GM18526 (cell line): ENCODE data around the gene RELCH.

Experiments
- POLR2A ChIP-seq: IDR thresholded peaks from 3 replicates; pipeline ENCODE4 v1.6.1; 2011; ENCODE audit not compliant: insufficient read length; ENCODE audit errors: extremely low read depth

RELCH gene

GRCh38 chr18:62332964-62333695 is 146.1 kb downstream of the RELCH start:
- TF ChIP-seq POLR2A = no peak

DNA sequence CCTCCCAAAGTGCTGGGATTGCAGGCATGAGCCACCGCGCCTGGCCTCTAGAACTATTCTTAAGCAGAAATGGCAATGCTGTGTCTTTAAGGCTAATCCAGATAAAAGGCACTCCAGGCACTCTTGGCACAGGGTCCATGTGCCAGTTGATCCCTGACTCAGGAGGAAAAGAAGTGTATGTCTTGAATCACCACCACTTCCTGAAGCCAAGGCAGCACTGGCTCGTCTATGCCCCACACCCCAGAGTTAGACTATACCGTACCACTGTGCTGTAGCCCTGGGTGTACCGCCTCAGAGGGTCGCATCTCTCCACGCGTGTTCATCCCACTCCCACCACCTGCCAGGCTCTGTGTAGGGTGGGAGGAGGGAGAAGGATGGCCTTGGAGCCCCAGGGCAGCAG is 147.1 kb downstream of the RELCH start:
- no peak for TF ChIP-seq POLR2A

DNA sequence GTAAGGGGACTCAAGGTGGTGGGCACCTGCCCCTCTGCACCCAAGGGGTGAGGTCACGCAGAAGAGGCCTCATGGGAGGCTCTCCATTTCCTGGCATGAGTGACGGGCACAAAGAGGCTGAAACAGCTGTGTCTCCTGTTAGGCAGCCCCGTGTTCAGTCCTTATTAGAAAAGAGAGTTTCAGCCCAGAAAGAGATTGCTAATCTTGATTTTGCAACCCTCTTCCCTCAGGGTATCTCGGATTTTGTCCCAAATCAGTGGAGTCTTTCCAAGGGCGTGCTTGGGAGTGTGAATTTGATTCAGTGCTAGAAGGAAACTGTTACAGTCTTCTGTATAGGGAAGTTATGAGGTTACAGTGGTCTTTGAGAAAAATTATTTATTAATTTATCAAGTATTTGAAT is 148.4 kb downstream of the RELCH start:
- no peak for TF ChIP-seq POLR2A

- no peak for TF ChIP-seq POLR2A
Observed at GRCh38 chr18:62336618-62337017, 149.6 kb downstream of the RELCH start.

DNA sequence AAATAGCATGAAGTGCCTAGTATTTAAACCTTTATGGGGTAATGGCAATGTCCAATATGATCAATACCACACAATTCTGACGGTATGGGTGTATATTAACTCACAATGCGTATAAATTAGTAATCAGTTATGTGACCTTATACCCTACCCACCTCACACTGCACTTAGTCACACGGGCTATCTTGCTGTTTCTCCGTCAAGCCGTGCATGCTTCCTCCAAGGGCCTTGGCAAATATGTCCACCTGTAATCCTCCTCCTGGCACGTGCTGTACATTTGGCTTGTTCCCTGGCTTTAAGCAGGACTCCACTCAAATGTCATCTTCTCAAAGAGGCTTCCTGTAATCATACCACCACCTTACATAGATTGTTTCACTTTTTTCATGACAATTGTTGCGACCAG is 150.3 kb downstream of the RELCH start:
- no peak for TF ChIP-seq POLR2A

GRCh38 chr18:62338446-62339105 is 151.5 kb downstream of the RELCH start:
- no peak for TF ChIP-seq POLR2A

DNA sequence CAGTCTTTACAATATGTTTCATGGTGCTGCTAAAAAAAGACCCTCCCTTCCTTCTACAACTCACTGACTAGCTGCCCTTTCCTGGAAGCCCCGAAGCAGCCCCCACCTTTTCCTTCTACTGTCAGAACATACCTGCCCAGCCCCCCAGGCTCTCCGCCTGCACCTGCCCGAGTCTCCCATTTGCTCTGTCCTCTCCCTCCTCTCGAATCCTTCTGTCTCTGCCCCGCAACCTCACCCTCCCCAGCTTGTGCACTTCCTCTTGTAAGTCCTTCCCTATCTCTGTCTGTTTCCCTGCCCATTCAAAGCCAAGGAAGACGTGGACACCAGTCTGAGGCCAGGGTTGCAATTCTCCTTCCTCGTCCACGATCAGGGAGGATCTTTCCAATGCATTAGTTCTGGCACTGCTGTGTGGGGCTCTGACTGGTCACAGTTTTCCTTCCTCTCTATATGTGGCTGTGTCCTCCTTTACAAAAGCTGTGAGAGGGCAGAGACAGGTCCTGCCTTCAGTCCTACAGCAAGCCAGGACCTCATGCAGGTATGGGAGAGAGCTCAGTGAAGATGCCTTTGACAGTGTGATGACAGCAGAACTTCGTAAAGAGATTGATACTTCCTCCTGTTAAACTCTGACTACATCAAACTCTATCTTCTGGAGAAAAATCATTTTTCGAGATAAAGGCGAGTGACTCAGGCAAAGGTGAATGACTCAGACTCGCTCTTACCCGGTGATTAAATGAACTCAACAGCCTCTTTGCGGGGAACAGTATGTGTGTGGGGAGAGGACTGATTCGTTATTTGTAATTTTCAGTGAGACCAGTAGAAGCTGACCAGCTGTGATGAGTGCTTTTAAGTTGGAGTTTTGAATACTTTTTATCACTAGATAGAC is 152.3 kb downstream of the RELCH start:
- TF ChIP-seq POLR2A = no peak

- no peak for TF ChIP-seq POLR2A
Observed at GRCh38 chr18:62340996-62341395, 153.9 kb downstream of the RELCH start.

DNA sequence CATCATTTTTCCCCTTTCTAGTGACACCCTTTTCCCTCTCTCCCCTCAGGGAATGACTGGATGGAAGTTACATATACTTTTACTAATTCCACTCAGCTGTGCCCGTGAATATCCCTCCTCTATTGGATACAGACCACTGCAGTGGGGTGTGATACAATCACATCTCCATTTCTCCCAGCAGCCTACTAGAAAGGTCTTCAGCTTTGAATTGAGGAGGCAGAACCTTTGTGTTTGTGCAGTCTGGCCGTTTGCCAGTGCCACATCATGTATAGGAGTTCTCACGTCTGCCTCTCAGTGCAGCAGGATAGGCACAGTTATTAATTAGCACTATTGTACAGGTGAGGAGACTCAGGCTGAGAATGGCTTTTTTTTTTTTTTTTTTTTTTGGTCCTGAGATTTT is 154.4 kb downstream of the RELCH start:
- no peak for TF ChIP-seq POLR2A

GRCh38 chr18:62342884-62343283 is 155.8 kb downstream of the RELCH start:
- no peak for TF ChIP-seq POLR2A

DNA sequence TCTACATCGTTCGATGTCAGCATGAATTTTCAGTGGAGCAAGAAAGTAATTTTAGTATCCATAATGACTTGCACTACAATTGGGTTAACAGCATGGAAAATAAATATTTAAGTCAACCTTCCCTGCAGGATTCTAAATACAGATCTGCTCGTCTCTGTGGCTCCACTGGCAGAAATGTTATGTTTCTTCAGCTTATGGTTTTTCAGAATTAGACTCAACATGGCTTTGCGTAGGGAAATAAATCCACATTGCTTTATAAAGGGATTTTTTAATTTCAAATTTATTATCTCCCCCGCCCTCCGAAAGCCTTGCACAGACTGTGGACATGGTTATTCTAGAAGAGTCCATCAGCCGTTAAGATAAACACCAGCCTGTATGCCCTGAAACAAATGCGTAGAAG is 156.3 kb downstream of the RELCH start:
- no peak for TF ChIP-seq POLR2A

- no peak for TF ChIP-seq POLR2A
Observed at GRCh38 chr18:62345909-62346308, 158.9 kb downstream of the RELCH start.

- TF ChIP-seq POLR2A = no peak
Observed at GRCh38 chr18:62346333-62347088, 159.5 kb downstream of the RELCH start.

DNA sequence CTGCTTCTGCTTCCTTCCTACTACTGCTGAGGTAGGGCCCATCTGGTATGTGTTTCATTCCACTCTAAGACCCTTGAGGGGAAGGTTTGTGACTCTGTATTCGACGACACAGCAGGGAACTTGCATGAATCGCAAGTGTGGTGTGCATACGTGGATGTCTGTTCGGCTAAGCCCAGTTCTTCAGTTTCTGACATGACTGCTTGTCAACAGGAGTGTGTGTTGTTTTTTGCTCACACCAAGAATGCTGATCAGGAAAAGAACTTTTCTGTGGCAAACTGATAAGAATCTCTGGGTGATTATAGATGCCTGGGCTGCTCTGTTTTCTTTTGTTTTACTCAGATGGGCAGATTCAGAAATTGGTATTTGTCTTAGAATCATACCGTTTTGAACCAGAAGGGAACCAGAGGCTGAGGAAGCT is 160.0 kb downstream of the RELCH start:
- no peak for TF ChIP-seq POLR2A

GRCh38 chr18:62348474-62348873 is 161.4 kb downstream of the RELCH start:
- TF ChIP-seq POLR2A = no peak
